ENCODE results near the gene OTP.
"Not testable (repeated sequence)": the region's sequence is repeated elsewhere in the genome, so short reads cannot be mapped to it uniquely, and the experiment has no call there.

OTP gene

GRCh38 chr5:77608927-77609326 is 29.6 kb downstream of the OTP start:
- DNase-seq (ENCODE audit: low read depth) = not testable (repeated sequence)

GRCh38 chr5:77607324-77607723 is 31.2 kb downstream of the OTP start:
- no peak for DNase-seq (ENCODE audit: low read depth)

- no peak for DNase-seq (ENCODE audit: low read depth)
Observed at GRCh38 chr5:77606279-77606678, 32.2 kb downstream of the OTP start.

GRCh38 chr5:77599679-77600078 is 38.8 kb downstream of the OTP start:
- DNase-seq (ENCODE audit: low read depth) = no peak

- DNase-seq (ENCODE audit: low read depth) = no peak
Observed at GRCh38 chr5:77590347-77590746, 48.2 kb downstream of the OTP start.

- DNase-seq (ENCODE audit: low read depth) = no peak
Observed at GRCh38 chr5:77588175-77588574, 50.3 kb downstream of the OTP start.

GRCh38 chr5:77586101-77586500 is 52.4 kb downstream of the OTP start:
- DNase-seq (ENCODE audit: low read depth) = no peak

GRCh38 chr5:77582143-77582542 is 56.4 kb downstream of the OTP start:
- DNase-seq (ENCODE audit: low read depth) = not testable (repeated sequence)
